ENCODE measurements around the gene COL6A3.

- TF ChIP-seq CTCF (conservative IDR thresholded peaks at IDR 0.05 in 1 of 2, IDR thresholded peaks at IDR 0.05 in 1 of 2; ENCODE audit: low read depth in 1 of 2, low read length in 2 of 2) = no peak
- TF ChIP-seq EZH2 (IDR thresholded peaks at IDR 0.05; ENCODE audit: low read length, missing control alignments) = no peak
Observed at GRCh38 chr2:237290261-237290660, 123.7 kb downstream of the COL6A3 start.
